ENCODE measurements around the gene ELOVL6. TPM values are rescaled to one million over a fixed set of nuclear protein-coding genes. Genes with fewer than 3 reads are reported as not detected.

Gene ELOVL6
- total RNA-seq, 1 experiment from 2014 or later = 2.2 TPM

GRCh38 chr4:109998867-109999584 lies 199.4 kb downstream of the ELOVL6 start:
- Histone ChIP-seq H3K9me2 (replicated peaks; ENCODE audit: low read length) (no peaks in the 10 kb centered on the region), H3K79me2 (ENCODE audit: low read length) (no peaks in the 10 kb centered on the region), H3K4me3 (ENCODE audit: low read length) (no peak overlapping the region), H3K27ac (ENCODE audit: low read length) (no peak overlapping the region), H3K4me2 (ENCODE audit: low read length) (no peak overlapping the region), H3K4me1 (ENCODE audit: insufficient read depth, low read length) (no peaks in the 10 kb centered on the region), H3F3A (ENCODE audit: low read length, unreplicated experiment) (no peaks in the 10 kb centered on the region), H3K9me3 (ENCODE audit: low read length) (no peaks in the 10 kb centered on the region), H2AFZ (ENCODE audit: low read length) (no peak overlapping the region), H3K27me3 (ENCODE audit: low read length) (no peaks in the 10 kb centered on the region), H3K9ac (ENCODE audit: low read length) (no peak overlapping the region), H4K20me1 (ENCODE audit: low read length) (no peaks in the 10 kb centered on the region), H3K36me3 (ENCODE audit: low read depth, low read length) (no peaks in the 10 kb centered on the region)
- DNase-seq (peak; percentile 75), ATAC-seq (peak; percentile 70)
- TF ChIP-seq CTCF (conservative IDR thresholded peaks at IDR 0.05; ENCODE audit: low read depth, low read length) = peak; percentile 71
- no peak for TF ChIP-seq EZH2 (IDR thresholded peaks at IDR 0.05; ENCODE audit: low read length, unreplicated experiment)
- BruUV-seq (replicated peaks) = no TSS peak
- CTCF ChIA-PET = interaction anchor here (0.6 kb wide), 4 partner anchors 92 to 665 kb away, joined by 3 to 7 read pairs (median 4); no protein-coding TSS in a partner anchor
- intact Hi-C loops (cut with micrococcal nuclease) = loop anchor here (1.0 to 5.0 kb wide), 4 partner anchors 510 to 1633 kb away; no protein-coding TSS in a partner anchor
- POLR2A ChIA-PET (ENCODE audit: unreplicated experiment) = no interaction called here

GRCh38 chr4:109996526-109996925 lies 201.9 kb downstream of the ELOVL6 start:
- DNase-seq (no peak), ATAC-seq (no peak)
- Histone ChIP-seq H2AFZ (ENCODE audit: low read length) (no peak overlapping the region), H3K79me2 (ENCODE audit: low read length) (no peaks in the 10 kb centered on the region), H3K4me3 (ENCODE audit: low read length) (no peak overlapping the region), H3K27me3 (ENCODE audit: low read length) (no peaks in the 10 kb centered on the region), H3K4me2 (ENCODE audit: low read length) (no peak overlapping the region), H4K20me1 (ENCODE audit: low read length) (no peaks in the 10 kb centered on the region), H3K9me3 (ENCODE audit: low read length) (no peaks in the 10 kb centered on the region), H3K4me1 (ENCODE audit: insufficient read depth, low read length) (no peaks in the 10 kb centered on the region), H3K9ac (ENCODE audit: low read length) (no peak overlapping the region), H3K27ac (ENCODE audit: low read length) (no peak overlapping the region), H3F3A (ENCODE audit: low read length, unreplicated experiment) (no peaks in the 10 kb centered on the region), H3K36me3 (ENCODE audit: low read depth, low read length) (no peaks in the 10 kb centered on the region), H3K9me2 (replicated peaks; ENCODE audit: low read length) (no peaks in the 10 kb centered on the region)
- ChIA-PET CTCF (no interaction called here), POLR2A (ENCODE audit: unreplicated experiment) (no interaction called here)
- intact Hi-C loops (cut with micrococcal nuclease) = loop anchor here (5.0 kb wide), 1 partner anchor 1636 kb away; no protein-coding TSS in a partner anchor
- TF ChIP-seq EZH2phosphoT487 (IDR thresholded peaks at IDR 0.05; ENCODE audit: borderline replicate concordance, low read length) (no peak), EZH2 (IDR thresholded peaks at IDR 0.05; ENCODE audit: low read length, unreplicated experiment) (no peak), CTCF (conservative IDR thresholded peaks at IDR 0.05; ENCODE audit: low read depth, low read length) (no peak)
- no TSS peak for BruUV-seq (replicated peaks)
